RWPE2 (cell line): ENCODE measurements around the gene ZNF532.

Experiments
- ATAC-seq: fragments of 200-7000 bp; cut with Tn5 transposase; 3 replicates; pipeline ENCODE4 v1.9.1; 2021; ENCODE audit warnings: low read depth
- DNase-seq: peaks from one replicate; pipeline ENCODE4 v3.0.0-alpha.2; 2020; ENCODE audit warnings: low spot score
- H3K27ac ChIP-seq: fragments of 450-650 bp; 2 replicates; pipeline ENCODE4 v1.5.1; 2017; ENCODE audit warnings: mild to moderate bottlenecking; ENCODE audit not compliant: poor library complexity, severe bottlenecking
- H3K27me3 ChIP-seq: fragments of 250-450 bp; sonication (Bioruptor Pico); 2 replicates; pipeline ENCODE4 v1.5.1; 2021; ENCODE audit warnings: mild to moderate bottlenecking, moderate library complexity; ENCODE audit not compliant: insufficient read depth, poor library complexity, severe bottlenecking
- H3K36me3 ChIP-seq: fragments of 250-450 bp; sonication (Bioruptor Pico); 2 replicates; pipeline ENCODE4 v1.5.1; 2020; ENCODE audit warnings: low read depth, mild to moderate bottlenecking, moderate library complexity
- H3K4me1 ChIP-seq: fragments of 250-450 bp; sonication (Bioruptor Pico); 2 replicates; pipeline ENCODE4 v1.5.1; 2021; ENCODE audit warnings: mild to moderate bottlenecking, moderate library complexity; ENCODE audit not compliant: insufficient read depth, poor library complexity, severe bottlenecking
- H3K4me3 ChIP-seq: fragments of 250-450 bp; sonication (Bioruptor Pico); 2 replicates; pipeline ENCODE4 v1.5.1; 2021; ENCODE audit warnings: mild to moderate bottlenecking, moderate library complexity; ENCODE audit not compliant: severe bottlenecking
- H3K9me3 ChIP-seq: fragments of 250-450 bp; sonication (Bioruptor Pico); 2 replicates; pipeline ENCODE4 v1.5.1; 2021; ENCODE audit warnings: mild to moderate bottlenecking, moderate library complexity; ENCODE audit not compliant: severe bottlenecking
- TF ChIP-seq, protein P1 (sequence below): fragments of 450-650 bp; IDR thresholded peaks from one replicate; pipeline ENCODE4 v1.5.1; 2017; ENCODE audit warnings: mild to moderate bottlenecking, moderate library complexity; ENCODE audit not compliant: poor library complexity, severe bottlenecking

Gene ZNF532

DNA sequence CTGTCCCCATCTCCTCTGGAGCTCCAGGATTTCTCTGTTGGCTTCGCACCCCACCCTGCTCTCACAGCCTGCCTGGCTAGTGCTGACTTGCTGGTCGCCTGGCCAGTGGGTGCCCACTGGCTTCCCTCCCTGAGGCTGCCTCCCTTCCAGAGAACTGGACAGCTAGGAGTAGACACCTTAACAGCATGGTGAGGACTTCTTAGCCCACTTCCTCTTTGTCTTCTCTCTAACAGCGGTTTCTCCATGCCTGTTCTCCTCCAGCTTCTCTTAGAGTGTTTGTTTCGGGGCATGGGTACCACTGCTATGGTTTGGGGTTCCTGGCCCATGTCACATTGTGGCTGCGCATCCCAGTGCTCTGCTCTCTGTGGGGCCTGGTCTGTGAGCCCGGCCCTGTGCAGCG is 37.1 kb downstream of the ZNF532 start:
- Histone ChIP-seq H3K36me3 (no peaks in the 10 kb centered on the region), H3K27ac (no peak overlapping the region), H3K27me3 (no peaks in the 10 kb centered on the region), H3K4me1 (no peaks in the 10 kb centered on the region), H3K9me3 (no peaks in the 10 kb centered on the region), H3K4me3 (no peak overlapping the region)
- TF ChIP-seq, protein P1, sequence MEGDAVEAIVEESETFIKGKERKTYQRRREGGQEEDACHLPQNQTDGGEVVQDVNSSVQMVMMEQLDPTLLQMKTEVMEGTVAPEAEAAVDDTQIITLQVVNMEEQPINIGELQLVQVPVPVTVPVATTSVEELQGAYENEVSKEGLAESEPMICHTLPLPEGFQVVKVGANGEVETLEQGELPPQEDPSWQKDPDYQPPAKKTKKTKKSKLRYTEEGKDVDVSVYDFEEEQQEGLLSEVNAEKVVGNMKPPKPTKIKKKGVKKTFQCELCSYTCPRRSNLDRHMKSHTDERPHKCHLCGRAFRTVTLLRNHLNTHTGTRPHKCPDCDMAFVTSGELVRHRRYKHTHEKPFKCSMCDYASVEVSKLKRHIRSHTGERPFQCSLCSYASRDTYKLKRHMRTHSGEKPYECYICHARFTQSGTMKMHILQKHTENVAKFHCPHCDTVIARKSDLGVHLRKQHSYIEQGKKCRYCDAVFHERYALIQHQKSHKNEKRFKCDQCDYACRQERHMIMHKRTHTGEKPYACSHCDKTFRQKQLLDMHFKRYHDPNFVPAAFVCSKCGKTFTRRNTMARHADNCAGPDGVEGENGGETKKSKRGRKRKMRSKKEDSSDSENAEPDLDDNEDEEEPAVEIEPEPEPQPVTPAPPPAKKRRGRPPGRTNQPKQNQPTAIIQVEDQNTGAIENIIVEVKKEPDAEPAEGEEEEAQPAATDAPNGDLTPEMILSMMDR: no peak
- DNase-seq: no peak
- ATAC-seq: no peak

DNA sequence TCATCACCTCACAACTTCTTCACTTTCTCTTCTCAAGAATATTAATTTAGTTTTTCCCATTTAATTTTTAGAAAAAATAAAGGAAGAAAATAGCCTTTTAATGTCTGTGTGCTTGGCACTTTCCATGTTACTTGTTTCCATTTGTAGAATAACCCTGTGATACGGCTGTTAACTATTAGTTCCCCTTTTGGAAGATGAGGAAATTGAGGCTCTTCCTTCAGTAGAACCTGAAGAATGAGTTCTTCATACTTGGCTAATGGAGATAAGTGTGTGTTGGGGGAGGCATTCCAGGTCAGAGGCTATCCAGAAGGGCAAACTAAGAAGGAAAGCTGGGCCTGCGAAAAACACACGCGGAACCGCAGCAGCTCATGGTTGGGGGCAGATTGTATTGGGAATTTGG is 38.3 kb downstream of the ZNF532 start:
- DNase-seq (no peak), ATAC-seq (no peak)
- H3K9me3 ChIP-seq: no peaks in the 10 kb centered on the region
- no peak overlapping the region for H3K27ac ChIP-seq
- no peaks in the 10 kb centered on the region for H3K36me3 ChIP-seq
- H3K4me3 ChIP-seq: no peak overlapping the region
- H3K27me3 ChIP-seq: no peaks in the 10 kb centered on the region
- TF ChIP-seq, protein P1: no peak
- H3K4me1 ChIP-seq: no peaks in the 10 kb centered on the region

DNA sequence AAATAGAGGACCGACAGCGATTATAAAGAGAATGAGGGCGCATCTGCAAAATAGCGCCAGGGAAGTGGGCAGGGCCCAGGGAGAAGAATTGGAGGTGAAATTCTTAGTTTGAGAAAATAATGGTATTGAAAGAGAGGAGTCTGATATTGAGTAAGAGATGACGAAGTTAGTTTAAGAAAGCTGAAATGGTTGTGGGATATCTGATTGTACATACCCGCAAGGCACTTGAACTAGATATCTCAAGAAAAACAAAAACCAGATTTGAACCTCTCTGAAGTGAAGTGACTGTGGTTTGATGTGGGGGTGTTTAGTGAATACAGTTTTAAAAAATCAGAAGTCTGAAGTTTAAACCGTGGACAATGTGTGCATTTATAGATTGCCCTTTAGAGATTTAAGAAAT is 38.9 kb downstream of the ZNF532 start:
- Histone ChIP-seq H3K4me1 (no peaks in the 10 kb centered on the region), H3K9me3 (no peaks in the 10 kb centered on the region), H3K36me3 (no peaks in the 10 kb centered on the region), H3K27ac (no peak overlapping the region), H3K27me3 (no peaks in the 10 kb centered on the region), H3K4me3 (no peak overlapping the region)
- ATAC-seq (no peak), DNase-seq (no peak)
- TF ChIP-seq, protein P1: no peak

DNA sequence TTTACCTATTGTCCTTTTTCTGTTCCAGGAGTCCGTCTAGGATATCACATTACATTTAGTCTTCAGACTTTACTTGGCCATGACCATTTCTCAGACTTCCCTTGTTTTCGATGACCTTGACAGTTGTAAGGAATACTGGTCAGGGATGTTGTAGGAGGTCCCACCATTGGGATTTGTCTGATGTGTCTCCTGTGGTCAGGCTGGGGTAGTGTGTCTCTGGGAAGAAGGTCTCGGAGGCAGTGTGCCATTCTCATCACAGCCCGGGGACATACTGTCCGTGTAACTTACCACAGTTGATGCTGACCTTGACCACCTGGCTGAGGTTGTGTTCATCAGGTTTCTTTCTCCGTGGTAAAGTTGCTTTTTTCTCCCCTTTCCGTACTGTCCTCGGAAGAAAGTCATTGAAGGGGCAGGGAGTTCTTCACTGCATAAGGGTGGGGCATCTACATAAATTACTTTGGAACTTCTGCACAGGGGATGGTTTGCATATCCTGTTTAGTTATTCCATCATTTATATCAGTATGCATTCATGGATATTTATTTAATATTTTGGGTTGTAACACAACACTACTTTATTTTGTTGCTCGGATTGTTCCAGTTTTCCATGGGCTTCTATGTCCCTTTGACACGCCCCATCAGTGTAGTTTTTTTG is 41.2 kb downstream of the ZNF532 start:
- H3K4me3 ChIP-seq: no peak overlapping the region
- H3K27me3 ChIP-seq: no peaks in the 10 kb centered on the region
- ATAC-seq: no peak
- TF ChIP-seq, protein P1: no peak
- DNase-seq: no peak
- no peak overlapping the region for H3K27ac ChIP-seq
- H3K4me1 ChIP-seq: no peaks in the 10 kb centered on the region
- no peaks in the 10 kb centered on the region for H3K9me3 ChIP-seq
- no peaks in the 10 kb centered on the region for H3K36me3 ChIP-seq

DNA sequence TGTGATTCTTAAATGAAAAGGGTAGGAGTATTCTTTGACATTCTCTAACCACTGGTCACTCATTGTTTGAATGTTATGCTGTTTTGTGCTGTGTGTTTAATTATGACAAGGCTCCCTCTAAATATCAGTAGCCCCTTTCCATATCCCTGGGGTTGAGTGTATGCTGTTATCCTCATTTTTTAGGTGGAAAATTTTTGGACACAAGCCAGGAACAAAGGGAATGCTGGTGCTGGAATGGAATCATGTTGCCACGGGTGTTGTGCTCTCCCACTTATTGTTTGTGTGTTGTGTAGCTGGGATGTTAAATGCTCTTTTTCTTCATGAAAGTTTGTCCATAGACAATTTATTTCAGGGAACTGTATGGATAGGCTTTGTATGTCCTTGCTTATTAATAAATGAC is 43.3 kb downstream of the ZNF532 start:
- TF ChIP-seq, protein P1: no peak
- DNase-seq (no peak), ATAC-seq (no peak)
- no peak overlapping the region for H3K4me3 ChIP-seq
- no peaks in the 10 kb centered on the region for H3K27me3 ChIP-seq
- H3K36me3 ChIP-seq: no peaks in the 10 kb centered on the region
- H3K4me1 ChIP-seq: peaks cover 1% of the 10 kb centered on the region
- no peaks in the 10 kb centered on the region for H3K9me3 ChIP-seq
- no peak overlapping the region for H3K27ac ChIP-seq
